BE2C (cell line): ENCODE results near the gene MEIOB.
"Not testable (repeated sequence)": the region's sequence is repeated elsewhere in the genome, so short reads cannot be mapped to it uniquely, and the experiment has no call there.

ENCODE experiments used
- DNase-seq: peaks from one replicate; pipeline ENCODE4 v3.0.0-alpha.2; 2020
- H3K27me3 ChIP-seq: fragments of 250-450 bp; sonication (Bioruptor Pico); 2 replicates; pipeline ENCODE4 v1.5.1; 2020; ENCODE audit warnings: mild to moderate bottlenecking
- H3K36me3 ChIP-seq: fragments of 250-450 bp; sonication (Bioruptor Pico); 2 replicates; pipeline ENCODE4 v1.5.1; 2020; ENCODE audit warnings: mild to moderate bottlenecking
- H3K4me1 ChIP-seq: fragments of 250-450 bp; sonication (Bioruptor Pico); 2 replicates; pipeline ENCODE4 v1.5.1; 2020
- H3K4me3 ChIP-seq: 2 replicates; pipeline ENCODE4 v1.5.1; 2011; ENCODE audit warnings: low read depth, low read length
- H3K9me3 ChIP-seq: fragments of 250-450 bp; sonication (Bioruptor Pico); 2 replicates; pipeline ENCODE4 v1.5.1; 2020
- CTCF ChIP-seq: IDR thresholded peaks from 2 replicates; pipeline ENCODE4 v1.5.1; 2012; ENCODE audit warnings: mild to moderate bottlenecking, low read depth, low read length

The MEIOB gene

DNA sequence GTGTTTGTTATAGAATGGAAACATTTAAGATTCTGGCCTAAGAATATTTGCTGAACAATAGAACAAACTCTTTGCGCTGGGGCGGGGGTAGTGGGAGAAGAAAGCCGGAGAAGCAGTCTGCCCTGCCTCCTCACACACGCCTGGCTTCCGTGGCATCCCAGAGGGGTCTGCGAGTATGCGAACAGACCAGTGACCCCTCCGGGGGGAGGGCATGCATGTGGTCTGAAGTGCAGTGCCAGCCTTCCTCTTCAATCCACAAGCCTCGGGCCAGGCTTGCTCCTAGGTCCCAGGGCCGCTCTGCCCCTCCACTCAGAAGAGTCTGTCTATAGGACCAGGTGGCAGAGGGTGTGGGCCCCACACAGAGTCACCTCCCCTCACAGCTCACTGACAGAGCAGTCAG, 64.3 kb downstream of the MEIOB start:
- TF ChIP-seq CTCF = no peak
- H3K4me1 ChIP-seq = no peaks in the 10 kb centered on the region
- no peaks in the 10 kb centered on the region for H3K27me3 ChIP-seq
- H3K9me3 ChIP-seq = no peaks in the 10 kb centered on the region
- peaks cover 11% of the 10 kb centered on the region; the same call in 1 of the 2 replicates for H3K36me3 ChIP-seq
- H3K4me3 ChIP-seq = no peak overlapping the region
- DNase-seq = no peak

DNA sequence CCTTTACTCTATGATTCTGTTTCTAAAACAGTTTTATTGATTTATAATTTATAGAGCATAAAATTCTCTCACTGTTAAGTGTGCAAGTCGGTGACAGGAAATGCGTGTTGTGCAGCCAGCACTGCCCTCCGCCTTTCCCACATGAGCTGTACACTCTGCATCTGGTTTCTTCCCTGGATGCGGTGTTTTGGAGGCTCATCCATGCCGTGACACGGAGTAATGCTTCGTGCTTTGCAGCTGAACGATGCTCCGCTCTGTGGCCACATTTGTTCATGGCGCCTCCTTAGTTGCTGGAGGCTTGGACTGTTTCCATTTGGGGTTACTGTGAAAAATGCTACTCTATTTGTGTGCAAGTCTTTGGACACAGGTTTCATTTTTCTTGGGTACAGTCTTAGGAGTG, 71.3 kb downstream of the MEIOB start:
- no peak for DNase-seq
- no peaks in the 10 kb centered on the region for H3K4me1 ChIP-seq
- TF ChIP-seq CTCF = no peak
- no peaks in the 10 kb centered on the region for H3K36me3 ChIP-seq
- H3K27me3 ChIP-seq = no peaks in the 10 kb centered on the region
- H3K9me3 ChIP-seq = peaks cover 6% of the 10 kb centered on the region
- no peak overlapping the region for H3K4me3 ChIP-seq

- not testable (repeated sequence) for H3K27me3 ChIP-seq, DNase-seq, H3K4me3 ChIP-seq, H3K36me3 ChIP-seq, H3K4me1 ChIP-seq, H3K9me3 ChIP-seq
Measured at GRCh38 chr16:1799263-1799662, 72.7 kb downstream of the MEIOB start.

DNA sequence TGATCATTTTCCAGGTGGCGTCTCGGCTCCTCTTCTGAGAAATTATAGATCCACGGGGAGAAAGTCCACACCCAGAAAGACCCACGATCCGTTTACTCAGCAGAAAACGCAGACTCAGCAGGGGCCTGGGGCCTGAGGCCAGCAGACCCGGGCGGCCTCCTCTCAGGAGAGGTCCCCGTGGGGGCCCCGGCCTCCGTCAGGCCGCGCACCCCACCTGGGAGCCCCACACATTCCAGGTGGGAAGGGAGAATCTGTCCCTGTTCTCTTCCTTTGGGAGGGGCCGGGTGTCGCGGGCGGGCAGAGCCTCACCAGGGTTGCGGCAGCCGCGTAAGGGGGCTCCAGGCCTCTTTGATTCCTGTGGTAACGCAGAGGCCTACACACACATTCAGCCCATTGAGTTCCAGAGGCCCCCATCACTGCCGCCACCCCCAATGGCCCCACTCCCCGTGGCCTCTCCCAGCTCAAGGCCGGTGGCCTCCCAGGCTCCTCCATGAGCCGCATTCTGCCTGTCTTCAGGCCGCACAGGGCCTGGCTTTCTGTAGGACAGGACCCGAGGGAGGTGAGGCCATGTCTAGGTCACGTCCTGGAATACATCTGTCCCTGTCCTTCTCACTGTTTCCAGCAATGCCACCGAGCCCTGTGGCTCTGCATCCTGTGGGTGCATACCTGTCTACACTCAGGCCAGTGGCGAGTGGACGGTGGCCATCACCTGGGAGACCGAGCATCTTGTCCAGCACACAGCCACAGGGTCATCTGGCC, 76.9 kb downstream of the MEIOB start:
- Histone ChIP-seq H3K36me3 (peaks cover 13% of the 10 kb centered on the region), H3K9me3 (peaks cover 6% of the 10 kb centered on the region), H3K4me1 (no peaks in the 10 kb centered on the region), H3K4me3 (no peak overlapping the region), H3K27me3 (no peaks in the 10 kb centered on the region)
- DNase-seq = no peak
- TF ChIP-seq CTCF = no peak

GRCh38 chr16:1794221-1794871, 77.6 kb downstream of the MEIOB start:
- Histone ChIP-seq H3K9me3 (peaks cover 6% of the 10 kb centered on the region), H3K4me3 (no peak overlapping the region), H3K36me3 (peaks cover 20% of the 10 kb centered on the region), H3K4me1 (no peaks in the 10 kb centered on the region), H3K27me3 (no peaks in the 10 kb centered on the region)
- no peak for TF ChIP-seq CTCF
- no peak for DNase-seq

- DNase-seq = no peak
- peaks cover 26% of the 10 kb centered on the region for H3K36me3 ChIP-seq
Measured at GRCh38 chr16:1793578-1794220, 78.3 kb downstream of the MEIOB start, which contains the start of gene IGFALS. Gene IGFALS, minus strand, starts transcription at chr16:1793705. Its CDS starts 53 bp downstream, at chr16:1793652.

More at GRCh38 chr16:1793578-1794220, 78.3 kb downstream of the MEIOB start, which contains the start of gene IGFALS:
- H3K27me3 ChIP-seq = no peaks in the 10 kb centered on the region
- H3K4me3 ChIP-seq = no peak within 1 kb of the TSS
- peaks cover 6% of the 10 kb centered on the region for H3K9me3 ChIP-seq
- H3K4me1 ChIP-seq = no peaks in the 10 kb centered on the region
- TF ChIP-seq CTCF = no peak
